HG03045 (cell line): ENCODE results near the gene RRAGB.
"Not testable (repeated sequence)": the region's sequence is repeated elsewhere in the genome, so short reads cannot be mapped to it uniquely, and the experiment has no call there.

Source experiments
- ATAC-seq: cut with Tn5 transposase; IDR thresholded peaks from one replicate; pipeline ENCODE4 v1.9.1; 2021; ENCODE audit warnings: mild to moderate bottlenecking, moderate library complexity; ENCODE audit not compliant: unreplicated experiment

Gene RRAGB, protein sequence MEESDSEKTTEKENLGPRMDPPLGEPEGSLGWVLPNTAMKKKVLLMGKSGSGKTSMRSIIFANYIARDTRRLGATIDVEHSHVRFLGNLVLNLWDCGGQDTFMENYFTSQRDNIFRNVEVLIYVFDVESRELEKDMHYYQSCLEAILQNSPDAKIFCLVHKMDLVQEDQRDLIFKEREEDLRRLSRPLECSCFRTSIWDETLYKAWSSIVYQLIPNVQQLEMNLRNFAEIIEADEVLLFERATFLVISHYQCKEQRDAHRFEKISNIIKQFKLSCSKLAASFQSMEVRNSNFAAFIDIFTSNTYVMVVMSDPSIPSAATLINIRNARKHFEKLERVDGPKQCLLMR

DNA sequence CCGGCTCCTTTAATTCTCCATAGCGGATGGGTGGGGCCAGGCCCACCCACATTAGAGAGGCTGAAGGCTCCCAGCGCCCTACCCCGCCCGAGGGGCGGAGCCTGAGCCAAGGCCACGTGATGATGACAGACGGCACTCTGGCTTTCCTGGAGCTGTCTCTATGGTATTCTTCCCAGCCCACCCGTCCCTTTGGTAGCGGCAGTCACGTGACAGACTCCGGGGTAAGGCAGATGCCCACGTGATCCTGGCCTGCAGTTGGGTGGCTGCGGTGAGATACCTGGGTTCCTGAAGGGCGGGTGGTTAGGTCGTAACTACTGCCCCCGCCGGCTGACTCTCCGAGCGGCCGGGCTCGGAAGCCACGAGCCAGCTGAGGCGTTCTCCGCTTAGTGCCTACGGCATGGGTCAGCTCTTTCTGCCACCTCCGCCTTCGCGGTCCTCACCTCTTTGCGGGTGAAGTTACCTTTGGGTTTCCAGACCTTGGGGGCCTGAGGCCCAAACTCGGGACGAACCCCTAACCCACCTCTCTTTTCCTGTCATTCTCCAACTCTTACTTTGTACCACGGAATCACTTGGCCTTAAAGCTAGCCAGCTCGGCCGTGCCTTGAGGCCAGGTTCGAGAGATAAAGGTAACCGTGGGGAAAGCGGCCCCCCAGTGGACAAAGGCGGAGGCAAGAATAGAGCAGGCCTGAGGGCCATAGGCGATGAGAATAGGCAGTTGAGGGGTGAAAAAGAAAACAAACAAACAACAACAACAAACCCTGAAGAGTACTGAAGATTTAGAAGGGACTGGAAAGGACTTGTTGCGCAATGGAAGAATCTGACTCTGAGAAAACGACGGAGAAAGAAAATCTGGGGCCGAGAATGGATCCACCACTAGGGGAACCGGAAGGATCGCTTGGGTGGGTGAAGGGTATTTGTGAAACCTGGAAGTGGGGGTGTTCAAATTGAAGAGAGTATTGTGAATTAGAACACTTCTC is at the start of gene RRAGB:
Gene RRAGB, plus strand, starts transcription at position 229 of the 977 bp plus-strand sequence. Its CDS starts 579 bp downstream, at position 808.
- peak; percentile 97 for ATAC-seq

DNA sequence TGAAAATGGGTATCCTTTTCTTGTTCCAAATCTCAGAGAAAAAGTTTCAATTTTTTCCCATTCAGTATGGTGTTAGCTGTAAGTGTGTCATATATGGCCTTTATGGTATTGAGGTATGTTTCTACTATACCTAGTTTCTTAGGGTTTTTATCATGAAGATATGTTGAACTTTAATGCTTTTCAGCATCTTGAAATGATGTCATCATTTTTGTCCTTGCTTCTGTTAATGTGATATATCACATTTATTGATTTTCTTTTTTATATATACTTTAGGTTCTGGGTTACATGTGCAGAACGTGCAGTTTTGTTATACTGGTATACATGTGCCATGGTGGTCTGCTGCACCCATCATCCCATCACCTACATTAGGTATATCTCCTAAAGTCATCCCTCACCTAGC is 49.5 kb upstream of the RRAGB start:
- no peak for ATAC-seq

DNA sequence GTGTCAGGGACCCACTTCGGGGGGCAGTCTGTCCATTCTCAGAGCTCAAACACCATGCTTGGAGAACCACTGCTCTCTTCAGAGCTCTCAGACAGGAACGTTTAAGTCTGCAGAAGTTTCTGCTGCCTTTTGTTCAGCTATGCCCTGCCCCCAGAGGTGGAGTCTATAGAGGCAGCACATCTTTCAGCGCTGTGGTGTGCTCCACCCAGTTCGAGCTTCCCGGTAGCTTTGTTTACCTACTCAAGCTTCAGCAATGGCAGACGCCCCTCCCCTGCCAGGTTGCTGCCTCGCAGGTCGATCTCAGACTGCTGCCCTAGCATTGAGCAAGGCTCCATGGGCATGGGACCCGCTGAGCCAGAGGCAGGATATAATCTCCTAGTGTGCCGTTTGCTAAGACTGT is 29.0 kb upstream of the RRAGB start:
- not testable (repeated sequence) for ATAC-seq

DNA sequence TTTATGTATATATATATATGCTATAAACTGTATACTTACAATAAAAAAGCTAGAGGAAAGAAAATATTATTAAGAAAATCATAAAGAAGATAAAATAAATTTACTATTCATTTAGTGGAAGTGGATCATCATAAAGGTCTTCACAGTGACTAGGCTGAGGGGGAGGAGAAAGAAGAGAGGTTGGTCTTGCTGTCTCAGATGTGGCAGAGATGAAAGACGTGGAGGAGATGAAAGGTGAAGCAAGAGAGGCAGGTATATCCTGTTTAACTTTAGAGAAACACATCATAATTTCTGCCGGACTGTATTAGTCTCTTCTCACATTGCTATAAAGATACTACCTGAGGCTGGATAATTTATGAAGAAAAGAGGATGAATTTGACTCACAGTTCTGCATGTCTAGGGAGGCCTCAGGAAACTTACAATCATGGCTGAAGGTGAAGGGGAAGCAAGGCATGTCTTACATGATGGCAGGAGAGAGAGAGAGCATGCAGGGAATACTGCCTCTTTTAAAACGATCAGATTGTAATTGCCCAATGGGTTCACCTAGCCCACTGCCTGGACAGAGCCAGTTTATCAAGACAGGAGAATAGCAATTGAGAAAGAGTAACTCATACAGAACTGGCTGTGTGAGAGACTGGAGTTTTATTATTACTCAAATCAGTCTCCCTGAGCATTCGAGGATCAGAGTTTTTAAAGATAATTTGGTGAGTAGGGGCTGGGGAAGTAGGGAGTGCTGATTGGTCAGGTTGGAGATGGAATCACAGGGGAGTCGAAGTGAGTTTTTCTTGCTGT is 22.1 kb upstream of the RRAGB start:
- ATAC-seq: no peak

DNA sequence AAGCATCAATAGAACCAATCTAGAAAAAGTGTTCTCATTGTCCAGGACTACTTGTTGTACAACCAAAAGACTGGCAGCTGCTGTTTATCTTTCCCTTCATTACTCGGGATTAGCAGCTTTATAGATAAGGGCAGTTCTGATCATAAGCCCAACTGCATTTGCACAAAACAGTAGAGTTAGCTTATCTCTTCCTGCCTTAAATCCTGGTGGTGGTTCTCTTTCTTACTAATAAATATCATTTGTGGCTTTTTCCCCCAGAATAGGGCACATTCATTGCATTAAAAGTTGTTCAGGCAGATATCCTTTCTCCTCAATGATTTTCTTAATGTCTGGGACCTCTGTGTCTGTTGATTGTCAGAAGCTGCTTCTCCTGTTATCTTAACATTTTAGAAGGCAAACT is 20.2 kb upstream of the RRAGB start:
- ATAC-seq: no peak

DNA sequence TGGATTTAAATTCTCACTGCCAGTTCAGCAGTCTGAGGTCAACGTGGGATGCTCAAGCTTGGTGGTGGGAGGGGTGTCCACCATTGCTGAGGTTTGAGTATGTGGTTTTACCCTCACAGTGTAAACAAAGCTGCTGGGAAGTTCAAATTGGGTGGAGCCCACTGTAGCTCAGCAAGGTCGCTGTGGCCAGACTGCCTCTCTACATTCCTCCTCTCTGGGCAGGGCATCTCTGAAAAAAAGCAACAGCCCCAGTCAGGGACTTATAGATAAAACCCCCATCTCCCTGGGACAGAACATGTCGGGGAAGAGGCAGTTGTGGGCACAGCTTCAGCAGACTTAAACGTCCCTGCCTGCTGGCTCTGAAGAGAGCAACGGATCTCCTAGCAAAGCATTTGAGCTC is 14.9 kb upstream of the RRAGB start:
- ATAC-seq: no peak

DNA sequence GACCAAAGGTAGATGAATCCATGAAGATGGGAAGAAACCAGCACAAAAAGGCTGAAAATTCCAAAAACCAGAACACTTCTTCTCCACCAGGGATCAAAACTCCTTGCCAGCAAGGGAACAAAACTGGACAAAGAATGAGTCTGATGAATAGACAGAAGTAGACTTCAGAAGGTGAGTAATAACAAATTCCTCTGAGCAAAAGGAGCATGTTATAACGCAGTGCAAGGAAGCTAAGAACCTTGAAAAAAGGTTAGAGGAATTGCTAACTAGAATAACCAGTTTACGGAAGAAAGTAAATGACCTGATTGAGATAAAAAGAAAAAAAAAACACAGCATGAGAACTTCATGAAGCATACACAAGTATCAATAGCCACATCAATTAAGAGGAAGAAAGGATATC is 14.1 kb upstream of the RRAGB start:
- ATAC-seq: not testable (repeated sequence)

DNA sequence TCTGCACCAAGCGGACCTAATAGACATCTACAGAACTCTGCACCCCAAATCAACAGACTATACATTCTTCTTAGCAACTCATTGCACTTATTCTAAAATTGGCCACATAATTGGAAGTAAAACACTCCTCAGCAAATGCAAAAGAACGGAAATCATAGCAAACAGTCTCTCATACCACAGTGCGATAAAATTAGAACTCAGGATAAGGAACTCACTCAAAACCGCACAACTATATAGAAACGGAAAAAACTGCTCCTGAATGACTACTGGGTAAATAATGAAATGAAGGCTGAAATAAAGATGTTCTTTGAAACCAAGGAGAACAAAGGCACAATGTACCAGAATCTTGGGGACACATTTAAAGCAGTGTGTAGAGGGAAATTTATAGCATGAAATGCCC is 12.5 kb upstream of the RRAGB start:
- not testable (repeated sequence) for ATAC-seq

DNA sequence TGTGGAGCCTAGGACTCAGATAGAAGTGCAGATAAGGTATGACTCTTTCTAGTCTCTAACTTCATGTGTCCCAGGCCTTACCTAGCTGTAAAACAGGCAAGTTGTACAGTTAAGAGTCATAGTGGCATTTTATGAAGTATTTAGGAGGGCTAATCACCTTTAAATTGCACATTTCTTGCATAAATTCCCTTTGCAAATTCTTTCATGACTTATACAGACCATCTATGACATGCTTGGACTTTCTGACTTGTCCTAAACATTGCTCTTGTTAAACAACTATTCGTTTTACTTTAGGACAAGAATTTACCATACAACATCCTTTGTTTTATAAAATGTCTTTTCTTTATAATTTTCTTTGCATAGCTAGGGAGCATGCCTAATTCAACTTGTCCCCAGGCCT is 7.8 kb upstream of the RRAGB start:
- no peak for ATAC-seq

DNA sequence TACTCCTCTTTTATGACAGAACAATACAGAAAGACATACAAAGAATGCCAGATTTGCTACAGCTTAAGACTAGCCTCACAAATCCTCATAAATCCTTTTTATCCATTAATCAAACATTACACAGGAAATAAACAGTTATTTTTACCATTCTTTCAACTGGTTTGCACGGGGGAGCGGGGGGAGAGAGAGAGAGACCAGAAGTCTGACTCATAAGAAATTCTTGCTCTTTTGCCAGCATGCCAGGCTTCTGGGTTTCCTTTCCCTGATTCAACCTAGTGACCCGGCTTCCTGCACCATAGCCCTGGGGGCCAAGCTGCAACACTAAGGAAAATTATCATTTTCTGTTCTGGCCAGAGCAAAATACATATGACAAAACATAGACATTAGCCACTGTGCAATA is 6.8 kb upstream of the RRAGB start:
- no peak for ATAC-seq

DNA sequence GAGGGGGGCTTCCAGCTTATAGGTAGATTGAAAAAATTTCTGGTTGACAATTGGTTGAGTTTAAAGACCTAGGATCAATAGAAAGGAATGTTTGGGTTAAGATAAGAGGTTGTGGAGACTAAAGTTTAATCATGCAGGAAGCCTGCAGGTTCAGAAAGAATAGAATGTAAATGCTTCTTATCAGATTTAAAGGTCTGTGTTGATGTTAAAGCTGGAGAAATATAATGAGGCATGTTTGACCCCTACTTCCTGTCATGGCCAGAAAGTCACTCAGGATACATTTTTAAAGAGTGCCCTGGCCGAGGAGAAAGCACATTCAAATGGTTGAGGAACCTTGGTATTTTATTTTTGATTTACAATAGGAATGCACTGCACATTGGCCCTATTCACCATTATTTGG is 3.9 kb upstream of the RRAGB start:
- no peak for ATAC-seq

DNA sequence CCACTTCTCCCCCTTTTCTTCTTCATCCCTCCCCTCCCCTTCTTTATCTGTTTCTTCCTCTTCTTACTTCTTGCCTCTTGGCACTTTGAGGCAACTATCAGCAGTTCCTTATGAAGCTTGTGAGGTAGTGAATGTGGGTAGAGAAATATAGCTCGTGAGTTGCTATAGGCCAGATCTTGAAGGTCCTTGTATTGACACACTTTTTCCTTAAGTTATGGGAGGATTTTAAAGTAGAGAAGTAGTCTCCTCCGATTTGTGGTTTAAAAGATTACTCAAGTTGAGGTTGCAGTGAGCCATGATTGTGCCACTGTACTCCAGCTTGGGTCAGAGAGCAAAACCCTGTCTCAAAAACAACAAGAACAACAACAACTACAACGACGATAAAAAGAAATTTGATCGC is 3.4 kb upstream of the RRAGB start:
- ATAC-seq: no peak

DNA sequence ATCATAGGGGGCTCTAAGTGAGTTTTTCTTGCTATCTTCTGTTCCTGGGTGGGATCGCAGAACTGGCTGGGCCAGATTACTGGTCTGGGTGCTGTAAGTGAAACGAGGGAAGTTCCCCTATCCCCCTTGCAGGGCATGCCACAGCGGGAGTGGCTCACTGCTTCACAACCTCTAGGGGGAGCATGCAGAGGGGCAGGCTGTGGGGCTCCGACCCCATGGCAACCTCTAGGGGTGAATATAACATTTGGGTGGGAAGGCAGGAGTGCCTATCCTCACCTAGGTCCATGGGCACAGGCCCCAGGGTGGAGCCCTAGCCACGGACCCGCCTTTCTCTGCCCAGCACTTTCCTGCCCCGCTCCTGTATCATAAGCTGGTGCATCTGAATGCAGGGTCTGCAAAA is 1.7 kb upstream of the RRAGB start:
- ATAC-seq: no peak

DNA sequence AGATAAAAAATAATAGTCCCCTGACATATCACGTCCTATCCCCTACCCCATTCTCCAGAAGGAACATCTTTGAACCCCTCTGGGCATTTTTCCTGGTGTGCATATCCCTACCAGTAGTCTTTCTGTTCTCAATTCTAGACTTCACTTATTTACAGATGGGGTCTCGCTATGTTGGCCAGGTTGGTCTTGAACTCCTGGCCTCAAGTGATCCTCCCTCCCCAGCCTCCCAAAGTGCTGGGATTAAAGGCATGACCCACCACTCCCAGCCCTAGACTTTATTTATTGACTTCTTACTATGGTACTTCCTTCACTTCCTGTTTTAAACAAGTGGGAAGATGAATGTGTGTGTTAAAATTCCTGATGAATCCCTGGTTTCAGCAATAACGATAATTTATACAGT is 612 bp upstream of the RRAGB start:
- ATAC-seq: no peak

DNA sequence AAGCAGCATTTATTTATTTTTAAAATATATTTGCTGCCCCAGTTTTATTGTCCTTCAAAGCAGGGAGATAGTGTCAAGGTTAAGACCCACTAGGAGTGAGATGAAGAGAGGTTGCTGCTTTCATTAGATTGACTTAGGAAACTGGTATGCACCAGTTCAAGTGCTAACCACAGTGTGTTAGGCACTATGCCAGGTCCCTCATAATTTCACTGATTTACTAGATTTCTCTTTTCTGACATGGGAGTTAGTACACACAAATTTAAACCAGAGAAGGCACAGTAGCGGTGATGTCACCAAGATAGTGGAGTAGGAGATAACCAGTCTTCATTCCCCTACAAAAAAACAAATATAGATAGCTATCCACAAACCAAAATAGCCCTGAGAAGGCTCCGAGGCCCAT is 14.3 kb downstream of the RRAGB start:
- no peak for ATAC-seq

DNA sequence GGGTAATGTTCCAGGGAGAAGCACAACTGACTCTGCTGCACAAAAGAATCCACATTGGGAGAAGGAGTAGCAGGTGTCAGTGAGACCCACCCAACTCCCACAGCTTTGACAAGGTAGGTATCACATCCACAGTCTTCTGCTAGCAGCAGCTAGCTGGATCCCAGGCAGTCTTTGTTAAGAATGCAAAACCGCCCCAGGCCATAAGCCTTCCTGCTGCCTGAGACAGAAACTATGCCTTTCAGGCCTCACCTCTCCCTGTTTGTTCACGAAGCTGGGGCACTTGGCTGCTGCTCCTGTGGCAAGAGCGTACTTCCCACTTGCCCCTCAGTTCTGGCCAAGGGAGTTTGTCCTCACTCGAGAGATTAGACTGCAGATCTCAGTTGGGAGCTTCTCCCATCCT is 21.4 kb downstream of the RRAGB start:
- ATAC-seq: no peak

DNA sequence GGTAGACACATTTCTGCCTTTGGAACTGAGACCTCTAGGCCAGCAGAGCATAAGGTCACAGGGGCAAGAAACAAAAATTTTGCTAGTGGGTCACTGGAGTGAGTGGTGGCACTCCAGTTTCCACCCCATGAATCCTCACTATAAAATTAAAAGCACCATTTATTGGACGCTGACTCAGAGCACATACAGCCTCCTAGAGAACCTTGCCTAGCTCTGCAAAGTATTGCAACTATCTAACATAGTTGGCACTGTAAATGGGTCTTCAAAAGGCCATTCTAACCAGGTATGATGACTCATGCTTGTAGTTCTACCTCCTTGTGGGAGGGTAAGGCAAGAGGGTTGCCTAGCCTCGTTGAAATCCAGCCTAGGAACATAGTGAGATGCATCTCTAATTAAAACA is 25.1 kb downstream of the RRAGB start:
- ATAC-seq: no peak

DNA sequence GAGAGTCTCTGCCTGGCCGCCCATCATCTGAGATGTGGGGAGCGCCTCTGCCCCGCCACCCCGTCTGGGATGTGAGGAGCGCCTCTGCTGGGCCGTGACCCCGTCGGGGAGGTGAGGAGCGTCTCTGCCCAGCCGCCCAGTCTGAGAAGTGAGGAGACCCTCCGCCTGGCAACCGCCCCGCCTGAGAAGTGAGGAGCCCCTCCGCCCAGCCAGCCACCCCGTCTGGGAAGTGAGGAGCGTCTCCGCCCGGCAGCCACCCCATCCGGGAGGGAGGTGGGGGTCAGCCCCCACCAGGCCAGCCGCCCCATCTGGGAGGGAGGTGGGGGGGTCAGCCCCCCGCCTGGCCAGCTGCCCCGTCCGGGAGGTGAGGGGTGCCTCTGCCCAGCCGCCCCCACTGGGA is 30.9 kb downstream of the RRAGB start:
- not testable (repeated sequence) for ATAC-seq

DNA sequence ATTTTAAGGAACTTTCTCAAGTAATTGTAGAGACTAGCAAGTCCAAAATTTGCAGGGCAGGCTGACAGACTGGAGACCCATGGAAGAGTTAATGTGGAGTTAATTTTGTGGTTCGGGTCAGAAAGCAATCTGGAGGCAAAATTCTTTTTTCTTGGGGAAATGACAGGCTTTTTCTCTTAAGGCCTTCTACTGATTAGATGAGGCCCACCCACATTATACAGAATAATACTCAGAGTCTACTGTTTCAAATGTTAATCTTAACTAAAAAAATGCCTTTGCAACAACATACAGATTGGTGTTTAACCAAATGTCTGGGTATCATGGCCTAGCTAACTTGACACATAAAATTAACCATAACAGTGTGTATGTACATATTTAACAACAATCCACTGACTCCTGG is 32.7 kb downstream of the RRAGB start:
- no peak for ATAC-seq

DNA sequence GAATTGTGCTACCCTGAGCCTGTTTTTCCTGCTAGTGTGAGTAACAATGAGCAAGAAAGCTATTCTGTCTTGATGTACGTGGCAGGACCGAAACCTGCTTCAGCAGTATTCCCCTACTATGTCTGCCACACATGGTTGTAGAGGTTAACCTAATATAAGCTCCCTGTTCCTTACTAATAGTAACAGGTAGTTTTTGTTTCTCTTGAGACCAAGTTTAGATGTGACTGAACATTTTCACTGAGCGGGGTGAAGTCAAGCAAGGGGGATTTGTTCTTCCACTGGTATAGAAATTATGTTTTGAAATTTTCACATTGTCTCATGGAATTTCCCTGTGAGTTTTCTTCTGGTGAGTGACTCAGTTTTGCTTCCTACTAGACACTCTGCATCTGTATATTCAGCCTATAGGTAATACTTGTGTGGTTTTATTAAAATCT is 37.3 kb downstream of the RRAGB start:
- peak; percentile 97 for ATAC-seq

DNA sequence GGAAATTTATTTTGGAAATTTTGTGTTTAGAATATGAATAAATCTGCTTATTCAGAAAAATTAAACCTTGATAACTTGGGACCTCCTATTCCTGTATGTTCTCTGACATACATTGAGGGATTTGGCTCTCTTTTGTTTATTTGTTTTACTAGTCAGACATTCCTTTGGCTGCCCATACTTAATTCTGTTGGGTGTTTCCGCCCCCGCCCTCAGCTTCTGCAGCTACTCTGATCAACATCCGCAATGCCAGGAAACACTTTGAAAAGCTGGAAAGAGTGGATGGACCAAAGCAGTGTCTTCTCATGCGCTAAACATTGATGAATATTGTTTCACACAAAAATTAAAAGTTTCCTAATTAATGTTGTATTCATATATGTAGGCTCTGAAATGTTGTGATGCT is 40.5 kb downstream of the RRAGB start:
- no peak for ATAC-seq
